ENCODE results near the gene COMMD6. TPM values are rescaled to one million over a fixed set of nuclear protein-coding genes. Genes with fewer than 3 reads are reported as not detected.

Gene COMMD6
- total RNA-seq, 2 experiments from 2014 or later, result 211 to 217 TPM

GRCh38 chr13:75518439-75519088 is 19.1 kb downstream of the COMMD6 start:
- ATAC-seq (ENCODE audit: poor library complexity) (no peak), DNase-seq (no peak)
- H3K27me3 Mint-ChIP-seq, result no peaks in the 10 kb centered on the region
- ChIA-PET POLR2A (interaction anchor here (0.6 kb wide), 1 partner anchor 39 kb away, joined by 4 read pairs; no protein-coding TSS in a partner anchor), CTCF (no interaction called here)
- Histone ChIP-seq H3K4me1 (ENCODE audit: insufficient read depth, low read length) (no peaks in the 10 kb centered on the region), H3K27me3 (ENCODE audit: control insufficient read depth in 1 of 2, insufficient read depth in 2 of 2, low read length in 2 of 2) (peaks cover 0 to 4% of the 10 kb centered on the region in 2 experiments), H3K36me3 (ENCODE audit: insufficient read depth, low read length) (no peaks in the 10 kb centered on the region), H3K9me3 (ENCODE audit: control insufficient read depth in 1 of 2, insufficient read depth in 1 of 2, low read length in 2 of 2) (peaks cover 0 to 8% of the 10 kb centered on the region in 2 experiments), H3K4me3 (ENCODE audit: low read length) (no peak overlapping the region), H3K27ac (ENCODE audit: low read depth in 1 of 2, low read length in 2 of 2) (no peak overlapping the region)
- no peak overlapping the region for H3K4me3 Mint-ChIP-seq
- no peaks in the 10 kb centered on the region for H3K36me3 Mint-ChIP-seq (ENCODE audit: low read depth)
- intact Hi-C loops (cut with DNase I, micrococcal nuclease), result no loop called here
- H3K27ac Mint-ChIP-seq, result no peak overlapping the region
- no peaks in the 10 kb centered on the region for H3K4me1 Mint-ChIP-seq (ENCODE audit: low read depth)
- TF ChIP-seq, protein P1, sequence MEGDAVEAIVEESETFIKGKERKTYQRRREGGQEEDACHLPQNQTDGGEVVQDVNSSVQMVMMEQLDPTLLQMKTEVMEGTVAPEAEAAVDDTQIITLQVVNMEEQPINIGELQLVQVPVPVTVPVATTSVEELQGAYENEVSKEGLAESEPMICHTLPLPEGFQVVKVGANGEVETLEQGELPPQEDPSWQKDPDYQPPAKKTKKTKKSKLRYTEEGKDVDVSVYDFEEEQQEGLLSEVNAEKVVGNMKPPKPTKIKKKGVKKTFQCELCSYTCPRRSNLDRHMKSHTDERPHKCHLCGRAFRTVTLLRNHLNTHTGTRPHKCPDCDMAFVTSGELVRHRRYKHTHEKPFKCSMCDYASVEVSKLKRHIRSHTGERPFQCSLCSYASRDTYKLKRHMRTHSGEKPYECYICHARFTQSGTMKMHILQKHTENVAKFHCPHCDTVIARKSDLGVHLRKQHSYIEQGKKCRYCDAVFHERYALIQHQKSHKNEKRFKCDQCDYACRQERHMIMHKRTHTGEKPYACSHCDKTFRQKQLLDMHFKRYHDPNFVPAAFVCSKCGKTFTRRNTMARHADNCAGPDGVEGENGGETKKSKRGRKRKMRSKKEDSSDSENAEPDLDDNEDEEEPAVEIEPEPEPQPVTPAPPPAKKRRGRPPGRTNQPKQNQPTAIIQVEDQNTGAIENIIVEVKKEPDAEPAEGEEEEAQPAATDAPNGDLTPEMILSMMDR (IDR thresholded peaks at IDR 0.05), result no peak
- H3K9me3 Mint-ChIP-seq, result peaks cover 3% of the 10 kb centered on the region

- no peaks in the 10 kb centered on the region for H3K4me1 ChIP-seq (ENCODE audit: insufficient read depth, low read length)
- H3K4me3 Mint-ChIP-seq, result no peak overlapping the region
- no peaks in the 10 kb centered on the region for H3K9me3 Mint-ChIP-seq
- ChIA-PET CTCF (no interaction called here), POLR2A (no interaction called here)
- DNase-seq, result no peak
- no peaks in the 10 kb centered on the region for H3K36me3 ChIP-seq (ENCODE audit: insufficient read depth, low read length)
- H3K27me3 Mint-ChIP-seq, result no peaks in the 10 kb centered on the region
- H3K27ac ChIP-seq (ENCODE audit: low read depth in 1 of 2, low read length in 2 of 2), result no peak overlapping the region
- no peak overlapping the region for H3K4me3 ChIP-seq (ENCODE audit: low read length)
- no peaks in the 10 kb centered on the region for H3K4me1 Mint-ChIP-seq (ENCODE audit: low read depth)
- peaks cover 0 to 4% of the 10 kb centered on the region in 2 experiments for H3K27me3 ChIP-seq (ENCODE audit: control insufficient read depth in 1 of 2, insufficient read depth in 2 of 2, low read length in 2 of 2)
- no peaks in the 10 kb centered on the region for H3K36me3 Mint-ChIP-seq (ENCODE audit: low read depth)
- H3K27ac Mint-ChIP-seq, result no peak overlapping the region
- no peak for ATAC-seq (ENCODE audit: poor library complexity)
- TF ChIP-seq, protein P1 (IDR thresholded peaks at IDR 0.05), result no peak
- intact Hi-C loops (cut with DNase I, micrococcal nuclease), result no loop called here
- H3K9me3 ChIP-seq (ENCODE audit: control insufficient read depth in 1 of 2, insufficient read depth in 1 of 2, low read length in 2 of 2), result peaks cover 0 to 8% of the 10 kb centered on the region in 2 experiments
Observed at GRCh38 chr13:75514080-75514995, 23.3 kb downstream of the COMMD6 start.

DNA sequence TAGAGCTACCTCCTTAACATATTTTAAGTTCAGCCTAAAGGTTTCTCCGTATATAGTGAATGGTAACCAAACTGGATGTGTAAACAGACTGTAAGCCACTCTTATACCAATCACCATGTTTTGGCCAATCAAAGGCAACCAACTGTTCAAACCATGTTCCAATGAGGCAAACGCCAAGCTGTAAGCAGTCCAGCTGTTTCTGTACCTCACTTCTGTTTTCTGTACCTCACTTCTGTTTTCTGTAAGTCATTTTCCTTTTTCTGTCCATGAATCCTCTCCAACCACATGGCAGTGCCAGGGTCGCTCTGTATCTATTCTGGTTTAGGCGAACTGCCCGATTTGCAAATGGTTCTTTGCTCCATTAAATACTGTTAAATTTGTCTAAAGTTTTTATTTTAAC is 24.4 kb downstream of the COMMD6 start:
- ChIA-PET CTCF (no interaction called here), POLR2A (no interaction called here)
- DNase-seq (no peak), ATAC-seq (ENCODE audit: poor library complexity) (no peak)
- Mint-ChIP-seq H3K36me3 (ENCODE audit: low read depth) (no peaks in the 10 kb centered on the region), H3K9me3 (no peaks in the 10 kb centered on the region), H3K27me3 (no peaks in the 10 kb centered on the region), H3K4me3 (no peak overlapping the region), H3K4me1 (ENCODE audit: low read depth) (no peaks in the 10 kb centered on the region), H3K27ac (no peak overlapping the region)
- intact Hi-C loops (cut with DNase I, micrococcal nuclease), result no loop called here
- Histone ChIP-seq H3K4me3 (ENCODE audit: low read length) (no peak overlapping the region), H3K27me3 (ENCODE audit: control insufficient read depth in 1 of 2, insufficient read depth in 2 of 2, low read length in 2 of 2) (peaks cover 0 to 4% of the 10 kb centered on the region in 2 experiments), H3K36me3 (ENCODE audit: insufficient read depth, low read length) (no peaks in the 10 kb centered on the region), H3K27ac (ENCODE audit: low read depth in 1 of 2, low read length in 2 of 2) (no peak overlapping the region), H3K9me3 (ENCODE audit: control insufficient read depth in 1 of 2, insufficient read depth in 1 of 2, low read length in 2 of 2) (peaks cover 0 to 2% of the 10 kb centered on the region in 2 experiments), H3K4me1 (ENCODE audit: insufficient read depth, low read length) (no peaks in the 10 kb centered on the region)
- TF ChIP-seq, protein P1 (IDR thresholded peaks at IDR 0.05), result no peak

Data from CD4-positive, alpha-beta T cell (primary cell).